ENCODE data around the gene SLC25A2. TPM values are rescaled to one million over a fixed set of nuclear protein-coding genes. Genes with fewer than 3 reads are reported as not detected.
A peak's percentile ranks its signal among the peaks of the same experiment; 100 is the strongest.
"Not testable (repeated sequence)": the region's sequence is repeated elsewhere in the genome, so short reads cannot be mapped to it uniquely, and the experiment has no call there.

The SLC25A2 gene
- total RNA-seq (2014; rRNA removed; shearing (Covaris generic)), result not detected in 2 replicates
- polyA plus RNA-seq (2014; cell fraction: nucleus; rRNA removed), result not detected in 2 replicates

DNA sequence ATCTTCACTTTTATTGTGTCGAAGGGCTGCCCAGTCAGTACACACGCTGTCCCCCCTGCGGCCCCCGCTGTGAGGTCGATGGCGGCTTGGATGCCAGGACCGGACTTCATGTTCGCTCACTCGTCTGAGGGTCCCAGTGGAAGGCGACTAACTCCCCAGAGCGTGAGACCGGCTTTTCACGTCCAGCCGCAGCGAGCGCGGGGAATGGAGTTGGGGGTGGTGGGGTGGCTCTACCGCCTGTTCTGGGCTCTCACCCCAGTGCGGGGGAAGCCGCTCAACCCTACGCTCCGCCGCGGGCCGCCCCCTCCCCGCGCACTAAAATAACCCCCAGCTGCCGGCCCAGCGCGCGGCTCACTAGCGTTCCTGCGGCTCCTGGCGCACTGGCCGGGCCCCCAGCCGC is at the start of gene SLC25A2:
Gene SLC25A2 (minus strand): TSS at position 294 of the 400 bp plus-strand sequence. CDS start 184 bp downstream, at position 110.
- DNase-seq (ENCODE audit: extremely low read depth, low read depth), result no peak

DNA sequence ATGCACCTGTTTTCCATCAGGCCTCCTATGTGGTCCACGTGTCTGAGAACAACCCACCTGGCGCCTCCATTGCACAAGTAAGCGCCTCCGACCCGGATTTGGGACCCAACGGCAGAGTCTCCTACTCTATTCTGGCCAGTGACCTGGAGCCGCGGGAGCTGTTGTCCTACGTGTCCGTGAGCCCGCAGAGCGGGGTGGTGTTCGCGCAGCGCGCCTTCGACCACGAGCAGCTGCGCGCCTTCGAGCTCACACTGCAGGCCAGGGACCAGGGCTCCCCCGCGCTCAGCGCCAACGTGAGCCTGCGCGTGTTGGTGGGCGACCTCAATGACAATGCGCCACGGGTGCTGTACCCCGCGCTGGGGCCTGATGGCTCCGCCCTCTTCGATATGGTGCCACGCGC is 47.7 kb upstream of the SLC25A2 start:
- no peak for DNase-seq (ENCODE audit: extremely low read depth, low read depth)

GRCh38 chr5:141349917-141350619 is 46.2 kb upstream of the SLC25A2 start, which contains the start of gene PCDHGB1:
PCDHGB1 (plus strand) TSS chr5:141350099; CDS start chr5:141350261, 162 bp downstream.
- peak; percentile 66 for DNase-seq (ENCODE audit: extremely low read depth, low read depth)

GRCh38 chr5:141346017-141346416 is 42.2 kb upstream of the SLC25A2 start:
- DNase-seq (ENCODE audit: extremely low read depth, low read depth), result not testable (repeated sequence)

DNA sequence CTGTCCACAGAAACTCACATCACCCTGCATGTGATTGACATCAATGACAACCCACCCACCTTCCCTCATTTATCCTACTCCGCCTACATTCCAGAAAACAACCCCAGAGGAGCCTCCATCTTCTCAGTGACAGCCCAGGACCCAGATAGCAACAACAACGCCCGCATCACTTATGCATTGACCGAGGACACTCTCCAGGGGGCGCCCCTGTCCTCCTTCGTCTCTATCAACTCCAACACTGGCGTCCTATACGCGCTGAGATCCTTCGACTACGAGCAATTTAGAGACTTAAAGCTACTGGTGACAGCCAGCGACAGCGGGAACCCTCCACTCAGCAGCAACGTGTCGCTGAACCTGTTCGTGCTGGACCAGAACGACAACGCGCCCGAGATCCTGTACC is 41.5 kb upstream of the SLC25A2 start:
- no peak for DNase-seq (ENCODE audit: extremely low read depth, low read depth)

DNA sequence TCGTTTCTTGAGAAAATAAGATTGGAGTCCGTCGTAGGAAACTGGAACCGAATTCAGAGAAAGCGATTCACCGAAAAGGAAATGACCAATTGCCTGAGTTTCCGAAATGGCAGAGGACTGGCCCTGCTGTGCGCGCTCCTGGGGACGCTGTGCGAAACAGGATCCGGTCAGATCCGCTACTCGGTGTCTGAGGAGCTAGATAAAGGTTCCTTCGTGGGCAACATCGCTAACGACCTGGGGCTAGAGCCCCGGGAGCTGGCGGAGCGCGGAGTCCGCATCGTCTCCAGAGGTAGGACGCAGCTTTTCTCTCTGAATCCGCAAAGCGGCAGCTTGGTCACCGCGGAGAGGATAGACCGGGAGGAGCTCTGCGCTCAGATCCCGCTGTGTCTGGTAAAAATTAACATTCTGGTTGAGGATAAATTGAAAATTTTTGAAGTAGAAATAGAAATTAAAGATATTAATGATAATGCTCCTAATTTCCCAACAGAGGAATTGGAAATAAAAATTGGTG is 40.2 kb upstream of the SLC25A2 start:
- DNase-seq (ENCODE audit: extremely low read depth, low read depth), result no peak

DNA sequence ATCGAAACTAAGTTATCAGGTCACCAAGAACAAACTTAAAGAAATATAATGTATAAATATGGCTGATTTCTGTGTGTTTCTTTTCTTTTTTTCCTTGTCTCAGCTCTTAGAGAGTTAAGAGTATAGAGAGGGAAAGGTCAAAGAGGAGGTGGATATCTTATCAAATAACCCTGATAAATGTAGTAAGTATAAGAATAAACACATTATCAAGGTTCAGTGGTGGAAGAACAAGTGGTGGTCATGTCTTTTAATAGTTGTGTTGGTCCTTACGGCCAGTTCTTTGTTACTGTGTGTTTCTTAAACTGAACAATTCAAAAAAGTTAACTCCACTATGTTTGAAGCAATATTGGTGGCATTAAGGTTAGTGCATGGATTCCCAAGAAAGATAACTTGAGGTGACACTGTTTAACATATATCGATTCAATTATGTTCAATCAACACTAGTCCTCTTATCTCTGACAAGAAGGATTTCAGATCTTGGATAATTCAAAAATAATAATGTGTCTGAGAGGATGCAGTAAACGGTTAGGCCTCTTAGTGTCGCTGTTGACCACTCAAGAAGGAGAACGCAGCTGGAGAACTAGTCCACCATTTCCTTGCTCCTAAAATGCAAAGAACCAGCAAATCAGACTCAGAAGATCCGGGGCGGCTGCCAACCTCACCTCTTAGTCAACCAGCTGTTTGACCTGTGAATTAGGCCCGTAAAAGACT is 39.5 kb upstream of the SLC25A2 start, which contains the start of gene PCDHGA3:
Gene PCDHGA3 (plus strand): TSS at position 588 of the 711 bp plus-strand sequence. CDS start 205 bp downstream, outside the sequence.
- DNase-seq (ENCODE audit: extremely low read depth, low read depth), result no peak

DNA sequence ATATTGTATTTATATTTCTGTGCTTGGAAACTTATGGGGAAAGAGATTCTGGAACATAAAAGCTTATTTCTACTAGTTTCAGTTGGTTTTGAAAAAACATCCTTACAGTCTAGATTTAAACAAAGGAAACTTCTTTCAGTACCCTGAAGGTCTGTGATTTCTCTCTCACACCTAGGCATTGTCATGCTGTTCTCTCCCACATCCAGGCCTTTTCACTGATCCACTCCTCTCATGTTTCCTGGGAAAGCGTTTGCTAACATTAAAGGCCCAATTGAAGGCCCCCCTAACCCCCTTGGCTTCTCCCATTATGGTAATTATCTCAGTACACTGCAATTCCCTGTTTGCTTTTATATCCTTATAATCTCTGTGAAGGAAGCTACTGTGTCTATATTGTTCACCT is 38.9 kb upstream of the SLC25A2 start:
- DNase-seq (ENCODE audit: extremely low read depth, low read depth), result no peak

- not testable (repeated sequence) for DNase-seq (ENCODE audit: extremely low read depth, low read depth)
Observed at GRCh38 chr5:141340781-141341354, 37.0 kb upstream of the SLC25A2 start.

- no peak for DNase-seq (ENCODE audit: extremely low read depth, low read depth)
Observed at GRCh38 chr5:141338538-141339306, 34.9 kb upstream of the SLC25A2 start, which contains the start of gene PCDHGA2. PCDHGA2 (plus strand) TSS chr5:141338760.

DNA sequence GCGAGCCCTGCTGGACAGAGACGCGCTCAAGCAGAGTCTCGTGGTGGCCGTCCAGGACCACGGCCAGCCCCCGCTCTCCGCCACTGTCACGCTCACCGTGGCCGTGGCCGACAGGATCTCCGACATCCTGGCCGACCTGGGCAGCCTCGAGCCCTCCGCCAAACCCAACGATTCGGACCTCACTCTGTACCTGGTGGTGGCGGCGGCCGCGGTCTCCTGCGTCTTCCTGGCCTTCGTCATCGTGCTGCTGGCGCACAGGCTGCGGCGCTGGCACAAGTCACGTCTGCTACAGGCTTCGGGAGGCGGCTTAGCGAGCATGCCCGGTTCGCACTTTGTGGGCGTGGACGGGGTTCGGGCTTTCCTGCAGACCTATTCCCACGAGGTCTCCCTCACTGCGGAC is 28.7 kb upstream of the SLC25A2 start:
- DNase-seq (ENCODE audit: extremely low read depth, low read depth), result not testable (repeated sequence)

DNA sequence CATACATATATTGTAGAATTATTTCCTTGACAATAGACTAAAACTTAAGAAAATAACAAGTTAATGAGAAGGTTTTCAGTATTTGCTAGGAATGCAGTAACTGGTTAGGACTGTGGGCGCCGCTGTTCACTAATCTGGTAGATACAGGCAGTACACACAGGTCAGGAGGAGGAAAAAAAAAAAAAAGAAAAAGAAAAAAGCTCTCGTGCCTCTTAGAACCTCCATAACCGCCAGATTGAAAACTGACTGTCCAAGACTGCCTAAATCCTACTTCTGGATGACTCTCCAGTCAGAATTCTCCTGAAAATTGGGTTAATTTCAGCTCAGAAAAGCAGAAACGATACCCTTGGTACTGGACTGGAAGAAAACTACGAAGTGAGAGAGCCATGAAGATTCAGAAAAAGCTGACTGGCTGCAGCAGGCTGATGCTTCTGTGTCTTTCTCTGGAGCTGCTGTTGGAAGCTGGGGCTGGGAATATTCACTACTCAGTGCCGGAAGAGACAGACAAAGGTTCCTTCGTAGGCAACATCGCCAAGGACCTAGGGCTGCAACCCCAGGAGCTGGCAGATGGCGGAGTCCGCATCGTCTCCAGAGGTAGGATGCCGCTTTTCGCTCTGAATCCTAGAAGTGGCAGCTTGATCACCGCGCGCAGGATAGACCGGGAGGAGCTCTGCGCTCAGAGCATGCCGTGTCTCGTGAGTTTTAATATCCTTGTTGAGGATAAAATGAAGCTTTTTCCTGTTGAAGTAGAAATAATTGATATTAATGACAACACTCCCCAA is 26.6 kb upstream of the SLC25A2 start, which contains the start of gene PCDHGA1:
Gene PCDHGA1 (plus strand): TSS at position 216 of the 782 bp plus-strand sequence.
- DNase-seq (ENCODE audit: extremely low read depth, low read depth), result peak; percentile 46

- DNase-seq (ENCODE audit: extremely low read depth, low read depth), result no peak
Observed at GRCh38 chr5:141328231-141328630, 24.4 kb upstream of the SLC25A2 start.

- peak; percentile 80 for DNase-seq (ENCODE audit: extremely low read depth, low read depth)
Observed at GRCh38 chr5:141326088-141326854, 22.4 kb upstream of the SLC25A2 start.

DNA sequence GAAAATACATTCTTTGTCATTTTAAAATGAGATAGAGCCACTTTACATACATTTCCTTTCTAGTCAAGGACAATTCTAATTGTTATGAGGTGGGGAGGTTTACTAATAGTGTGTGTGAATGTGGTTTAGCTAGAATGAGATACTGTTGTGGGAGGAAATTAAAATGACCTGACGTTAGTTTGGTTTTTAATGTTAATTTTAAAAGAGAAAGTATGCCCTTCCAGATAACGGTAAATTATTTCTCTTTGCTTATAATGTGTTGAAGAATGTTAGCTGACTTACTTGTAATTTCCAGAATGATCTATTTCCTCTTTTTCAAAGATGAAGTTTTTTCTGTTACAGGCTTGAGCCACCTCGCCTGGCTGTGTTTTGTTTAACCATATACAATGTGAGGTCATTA is 18.4 kb upstream of the SLC25A2 start:
- no peak for DNase-seq (ENCODE audit: extremely low read depth, low read depth)

DNA sequence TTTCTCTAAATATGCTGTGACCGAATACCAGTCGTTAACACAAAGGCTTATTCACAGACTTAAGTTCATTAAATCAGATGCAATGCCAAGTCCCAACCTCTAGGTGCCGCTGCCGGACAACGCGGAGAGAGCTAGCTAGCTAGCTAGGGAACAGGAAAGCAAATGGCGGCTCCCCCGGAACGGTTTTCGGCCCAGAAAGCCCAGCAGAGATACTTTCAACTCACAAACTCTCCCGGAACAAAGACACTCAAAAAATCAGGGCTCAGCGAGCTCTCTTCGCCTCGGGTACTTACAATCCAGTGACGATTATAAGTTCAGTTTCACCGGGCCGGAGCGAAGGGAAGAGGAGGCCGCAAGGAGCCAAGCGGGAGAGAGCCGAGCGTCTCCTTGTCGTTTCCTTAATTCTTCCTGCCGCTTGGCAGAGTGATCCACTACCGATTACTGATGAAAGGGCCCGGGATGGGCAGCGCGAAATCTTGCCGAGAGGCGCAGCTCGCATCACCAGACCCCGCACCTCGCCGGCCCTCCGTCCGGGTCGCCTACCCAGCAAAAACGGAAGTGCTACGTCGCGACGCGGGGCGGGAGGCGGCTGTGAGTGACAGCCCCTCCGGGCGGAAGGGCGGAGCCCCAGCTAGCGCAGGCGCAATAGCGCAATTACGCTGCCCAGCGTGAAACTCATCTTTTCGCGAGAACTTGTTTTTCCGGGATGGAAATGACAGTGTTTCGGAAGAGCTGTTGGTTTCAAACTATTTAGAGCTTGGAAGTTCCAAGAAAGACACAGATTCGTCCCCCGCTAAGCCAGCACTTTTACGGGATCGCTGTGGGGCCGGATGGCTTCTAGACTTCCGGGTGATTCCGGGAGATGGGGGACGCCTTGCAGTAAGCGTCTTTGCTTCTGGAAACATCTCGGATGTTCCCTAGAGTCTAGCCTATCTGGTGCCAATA is 16.6 kb upstream of the SLC25A2 start, which contains the start of gene TAF7:
Gene TAF7 (minus strand): TSS at position 560 of the 945 bp plus-strand sequence. CDS start 740 bp downstream, outside the sequence.
- peak; percentile 94 for DNase-seq (ENCODE audit: extremely low read depth, low read depth)

DNA sequence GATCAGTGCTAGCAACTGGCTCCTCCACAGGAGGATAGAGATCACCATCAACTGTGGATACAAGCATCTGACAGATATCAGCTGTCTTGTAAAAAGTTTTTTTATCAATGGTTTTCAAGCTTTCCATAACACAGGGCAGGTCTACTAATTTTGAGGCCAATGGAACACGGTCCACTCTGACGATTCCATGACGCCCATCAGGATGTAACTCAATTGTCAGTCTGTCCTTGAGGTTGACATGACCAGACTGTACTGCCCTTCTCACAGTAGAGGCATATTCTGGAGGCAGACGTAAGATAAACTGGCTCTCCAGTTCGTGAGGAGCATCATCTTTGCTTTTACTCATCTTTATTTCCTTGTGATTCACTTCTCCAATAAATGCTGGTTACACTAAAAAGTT is 15.8 kb upstream of the SLC25A2 start:
- DNase-seq (ENCODE audit: extremely low read depth, low read depth), result no peak

Measured in NCI-H460 (cell line).